Placental epithelial cell (primary cell): ENCODE measurements around the gene FRAT1. TPM values are rescaled to one million over a fixed set of nuclear protein-coding genes. Genes with fewer than 3 reads are reported as not detected.

Experiments
- small RNA-seq: library from RNA; depleted of rRNA; stranded (forward); fragments of <200 nt; gene quantifications from one replicate; pipeline ENCODE3, GENCODE V24; 2012
- total RNA-seq: library from RNA; depleted of rRNA; stranded (reverse); fragments of >200 nt; gene quantifications from 2 replicates; pipeline ENCODE4 v1.2.3, GENCODE V29; 2012

The FRAT1 gene, protein sequence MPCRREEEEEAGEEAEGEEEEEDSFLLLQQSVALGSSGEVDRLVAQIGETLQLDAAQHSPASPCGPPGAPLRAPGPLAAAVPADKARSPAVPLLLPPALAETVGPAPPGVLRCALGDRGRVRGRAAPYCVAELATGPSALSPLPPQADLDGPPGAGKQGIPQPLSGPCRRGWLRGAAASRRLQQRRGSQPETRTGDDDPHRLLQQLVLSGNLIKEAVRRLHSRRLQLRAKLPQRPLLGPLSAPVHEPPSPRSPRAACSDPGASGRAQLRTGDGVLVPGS
- 2.1 and 3.5 TPM in 2 replicates for total RNA-seq

DNA sequence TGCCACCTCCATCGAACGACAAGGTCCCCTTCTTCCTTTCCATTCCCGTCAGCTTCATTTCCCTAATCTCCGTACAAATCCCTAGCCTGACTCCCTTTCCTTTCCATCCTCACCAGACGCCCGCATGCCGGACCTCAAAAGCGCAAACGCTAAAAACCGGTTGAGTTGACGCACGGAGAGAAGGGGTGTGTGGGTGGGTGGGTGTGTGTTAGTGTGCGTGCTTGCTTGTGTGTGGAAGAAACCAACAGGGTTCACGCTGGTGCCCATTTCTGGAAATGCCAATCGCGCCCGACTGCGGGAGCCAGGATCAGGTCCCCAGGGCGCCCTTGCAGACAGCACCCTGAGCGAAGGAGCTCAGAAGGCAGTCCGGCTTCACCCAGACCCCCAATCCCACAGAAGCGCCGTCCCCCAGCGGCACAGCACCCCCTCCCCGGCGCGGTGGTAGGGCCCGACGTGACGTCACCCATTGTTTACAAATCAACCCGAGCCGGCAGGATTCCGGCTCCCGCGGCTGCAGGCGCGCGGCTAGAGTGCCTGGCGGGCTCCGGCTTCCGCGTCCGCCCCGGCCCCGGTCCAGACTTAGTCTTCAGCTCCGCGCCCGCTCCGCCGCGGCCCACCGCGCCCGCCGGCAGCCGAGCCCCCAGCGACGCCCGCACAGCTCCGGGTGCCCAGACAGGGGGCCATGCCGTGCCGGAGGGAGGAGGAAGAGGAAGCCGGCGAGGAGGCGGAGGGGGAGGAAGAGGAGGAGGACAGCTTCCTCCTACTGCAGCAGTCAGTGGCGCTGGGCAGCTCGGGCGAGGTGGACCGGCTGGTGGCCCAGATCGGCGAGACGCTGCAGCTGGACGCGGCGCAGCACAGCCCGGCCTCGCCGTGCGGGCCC lies at the start of gene FRAT1:
FRAT1 (plus strand) TSS at position 500 of the 880 bp plus-strand sequence; CDS start at position 683, 183 bp downstream.

DNA sequence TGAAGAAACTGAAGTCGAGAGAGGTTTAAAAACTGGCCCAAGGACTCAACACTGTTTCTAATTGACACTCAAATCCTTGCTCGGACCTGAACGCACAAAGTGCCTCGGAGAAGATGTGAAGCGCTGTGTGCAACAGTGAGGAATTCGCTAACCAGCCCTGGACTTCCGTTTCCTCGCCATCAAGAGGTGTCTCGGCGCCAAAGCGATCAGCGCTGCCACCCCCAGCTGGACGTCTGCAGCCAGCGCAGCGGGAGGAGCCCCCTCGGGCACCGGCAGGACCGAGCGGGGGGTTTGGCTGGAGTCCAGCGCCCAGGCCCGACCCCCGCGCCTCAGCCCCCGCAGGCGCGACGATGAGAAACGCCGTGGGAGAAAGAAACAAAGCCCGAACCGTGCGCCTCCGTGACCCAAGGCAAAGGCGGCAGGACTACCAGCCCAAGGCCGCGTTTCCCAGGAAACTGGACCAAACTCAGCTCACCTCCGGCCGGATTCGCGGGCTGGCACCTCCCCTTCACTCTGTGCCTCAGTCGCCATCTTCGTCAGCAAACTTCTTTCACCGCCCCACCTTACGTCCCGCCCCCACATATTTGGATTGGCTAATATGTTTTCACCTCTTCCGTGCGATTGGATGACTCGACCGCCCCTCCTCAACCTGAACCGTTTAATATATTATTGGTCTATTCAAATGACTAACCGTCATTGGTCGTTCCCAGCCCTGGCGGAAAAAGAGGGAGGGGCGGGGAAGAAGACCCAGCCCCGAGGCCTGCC lies 26.8 kb upstream of the FRAT1 start, which contains the start of gene ARHGAP19:
ARHGAP19 (minus strand) TSS at position 541 of the 765 bp plus-strand sequence; CDS start at position 531, 10 bp downstream.

DNA sequence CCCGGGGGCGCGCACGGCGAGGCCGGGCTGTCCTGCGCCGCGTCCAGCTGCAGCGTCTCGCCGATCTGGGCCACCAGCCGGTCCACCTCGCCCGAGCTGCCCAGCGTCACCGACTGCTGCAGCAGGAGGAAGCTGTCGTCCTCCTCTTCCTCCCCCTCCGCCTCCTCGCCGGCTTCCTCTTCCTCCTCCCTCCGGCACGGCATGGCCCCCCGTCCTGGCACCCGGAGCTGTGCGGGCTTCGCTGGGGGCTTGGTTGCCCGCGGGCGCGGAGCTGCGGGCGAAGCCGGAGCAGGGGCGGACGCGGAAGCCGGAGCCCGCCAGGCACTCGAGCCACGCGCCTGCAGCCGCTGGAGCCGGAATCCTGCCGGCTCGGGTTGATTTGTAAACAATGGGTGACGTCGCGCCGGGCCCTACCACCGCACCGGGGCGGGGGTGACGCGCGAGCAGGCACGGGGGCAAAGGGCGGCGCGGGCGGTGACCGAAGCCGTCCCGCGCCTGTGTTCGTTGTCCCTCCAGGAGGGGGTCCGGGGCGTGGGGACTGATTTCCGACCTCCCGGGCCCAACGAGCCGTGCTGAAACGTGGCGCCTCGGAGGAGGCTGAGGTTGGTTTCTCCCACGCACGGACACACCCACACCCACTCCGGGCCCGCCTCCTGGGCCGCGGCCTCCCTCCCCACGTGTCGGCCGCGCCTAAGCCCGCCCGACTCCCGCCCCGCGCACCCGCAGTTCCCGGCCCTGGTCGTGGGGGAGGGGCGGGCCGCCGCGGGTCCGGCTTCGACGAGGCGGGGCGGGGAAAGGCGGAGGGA lies 15.5 kb downstream of the FRAT1 start, which contains the start of gene FRAT2:
FRAT2 (minus strand) TSS at position 360 of the 806 bp plus-strand sequence; CDS start at position 203, 157 bp downstream.

Small RNA genes lying within 50 kb of the gene (small RNA-seq; reads per million reads assigned to genes)
- not detected for gene RF00017

Other genes with a start within 250 kb of the FRAT1 start
- not detected in 2 replicates for gene SLIT1, start 133.3 kb upstream of the FRAT1 start, total RNA-seq
- 3.3 and 3.5 TPM in 2 replicates for gene ARHGAP19, start 26.6 kb upstream of the FRAT1 start, total RNA-seq
- gene FRAT2, start 15.5 kb downstream of the FRAT1 start, total RNA-seq = 10.2 and 10.8 TPM in 2 replicates
- gene RRP12, start 82.1 kb downstream of the FRAT1 start, total RNA-seq = 17.7 and 21.6 TPM in 2 replicates
- 203 and 733 TPM in 2 replicates for gene PGAM1, start 106.9 kb downstream of the FRAT1 start, total RNA-seq
- 34.2 and 37.0 TPM in 2 replicates for gene EXOSC1, start 126.7 kb downstream of the FRAT1 start, total RNA-seq
- gene ZDHHC16, start 126.9 kb downstream of the FRAT1 start, total RNA-seq = 53.8 and 109 TPM in 2 replicates
- gene MMS19, start 179.2 kb downstream of the FRAT1 start, total RNA-seq = 95.8 and 152 TPM in 2 replicates
- gene UBTD1, start 179.7 kb downstream of the FRAT1 start, total RNA-seq = 33.1 and 33.8 TPM in 2 replicates